Lower leg skin (tissue), 3 donors: ENCODE data around the gene TYW1.
"Not testable (repeated sequence)": the region's sequence is repeated elsewhere in the genome, so short reads cannot be mapped to it uniquely, and the experiment has no call there.

Source experiments
- CTCF ChIP-seq, 3 donors: fragments of 450-650 bp; IDR thresholded peaks; one replicate each; pipeline ENCODE4 v1.5.1; 2016; ENCODE audit warnings: antibody characterized with exemption in 3 of 3, mild to moderate bottlenecking in 3 of 3, moderate library complexity in 2 of 3
- POLR2A ChIP-seq, 2 donors: fragments of 450-650 bp; IDR thresholded peaks; one replicate each; pipeline ENCODE4 v1.6.1; 2016 to 2017; ENCODE audit warnings: antibody characterized with exemption in 2 of 2, mild to moderate bottlenecking in 1 of 2, moderate library complexity in 1 of 2

- TF ChIP-seq CTCF, POLR2A (IDR thresholded peaks at IDR 0.05): not testable (repeated sequence)
These were observed 18.3 kb upstream of the TYW1 start for GRCh38 chr7:66978312-66978711.
